Choroid plexus epithelial cell (primary cell): ENCODE data around the gene FANK1.

Experiments used
- DNase-seq: peaks from one replicate; pipeline ENCODE4 v3.0.0-alpha.2; 2010; ENCODE audit warnings: low read depth
- H3K4me3 ChIP-seq: 2 replicates; pipeline ENCODE4 v1.5.1; 2011; ENCODE audit warnings: low read depth, mild to moderate bottlenecking, control low read depth, low read length, moderate library complexity
- TF ChIP-seq, protein P1 (sequence below): conservative IDR thresholded peaks from 2 replicates; pipeline ENCODE4 v1.5.1; 2011; ENCODE audit warnings: low read depth, mild to moderate bottlenecking, control low read depth, inconsistent platforms, low read length, moderate library complexity

FANK1 gene

DNA sequence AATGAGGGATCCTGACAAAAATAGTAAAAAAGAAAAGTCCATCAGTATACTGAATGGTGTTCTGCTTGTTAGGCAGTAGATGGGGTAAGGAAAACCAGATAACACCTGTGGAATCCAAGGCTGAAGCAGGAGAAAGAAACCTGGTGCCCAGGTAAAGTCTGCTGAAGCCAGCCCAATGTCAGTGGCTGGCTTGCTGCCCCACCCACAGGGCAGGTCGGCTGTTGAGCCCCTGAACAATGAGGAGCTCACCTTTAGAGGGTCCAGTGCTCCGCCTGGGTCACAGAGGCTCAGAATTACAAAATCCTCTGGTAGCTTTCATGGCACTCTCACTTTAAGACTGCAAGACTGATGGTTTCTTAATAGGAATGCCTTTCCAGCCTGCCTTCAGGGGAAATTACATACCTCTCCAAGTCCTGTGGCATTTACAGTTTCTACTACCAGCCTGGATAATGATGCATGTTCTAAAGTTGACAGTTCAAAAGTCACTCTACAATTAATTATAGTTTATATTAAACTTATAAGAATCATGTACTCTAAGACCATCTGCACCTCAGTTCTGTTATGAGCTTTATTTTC, 39.1 kb upstream of the FANK1 start:
- TF ChIP-seq, protein P1, sequence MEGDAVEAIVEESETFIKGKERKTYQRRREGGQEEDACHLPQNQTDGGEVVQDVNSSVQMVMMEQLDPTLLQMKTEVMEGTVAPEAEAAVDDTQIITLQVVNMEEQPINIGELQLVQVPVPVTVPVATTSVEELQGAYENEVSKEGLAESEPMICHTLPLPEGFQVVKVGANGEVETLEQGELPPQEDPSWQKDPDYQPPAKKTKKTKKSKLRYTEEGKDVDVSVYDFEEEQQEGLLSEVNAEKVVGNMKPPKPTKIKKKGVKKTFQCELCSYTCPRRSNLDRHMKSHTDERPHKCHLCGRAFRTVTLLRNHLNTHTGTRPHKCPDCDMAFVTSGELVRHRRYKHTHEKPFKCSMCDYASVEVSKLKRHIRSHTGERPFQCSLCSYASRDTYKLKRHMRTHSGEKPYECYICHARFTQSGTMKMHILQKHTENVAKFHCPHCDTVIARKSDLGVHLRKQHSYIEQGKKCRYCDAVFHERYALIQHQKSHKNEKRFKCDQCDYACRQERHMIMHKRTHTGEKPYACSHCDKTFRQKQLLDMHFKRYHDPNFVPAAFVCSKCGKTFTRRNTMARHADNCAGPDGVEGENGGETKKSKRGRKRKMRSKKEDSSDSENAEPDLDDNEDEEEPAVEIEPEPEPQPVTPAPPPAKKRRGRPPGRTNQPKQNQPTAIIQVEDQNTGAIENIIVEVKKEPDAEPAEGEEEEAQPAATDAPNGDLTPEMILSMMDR: no peak
- DNase-seq: no peak
- H3K4me3 ChIP-seq: no peak overlapping the region

DNA sequence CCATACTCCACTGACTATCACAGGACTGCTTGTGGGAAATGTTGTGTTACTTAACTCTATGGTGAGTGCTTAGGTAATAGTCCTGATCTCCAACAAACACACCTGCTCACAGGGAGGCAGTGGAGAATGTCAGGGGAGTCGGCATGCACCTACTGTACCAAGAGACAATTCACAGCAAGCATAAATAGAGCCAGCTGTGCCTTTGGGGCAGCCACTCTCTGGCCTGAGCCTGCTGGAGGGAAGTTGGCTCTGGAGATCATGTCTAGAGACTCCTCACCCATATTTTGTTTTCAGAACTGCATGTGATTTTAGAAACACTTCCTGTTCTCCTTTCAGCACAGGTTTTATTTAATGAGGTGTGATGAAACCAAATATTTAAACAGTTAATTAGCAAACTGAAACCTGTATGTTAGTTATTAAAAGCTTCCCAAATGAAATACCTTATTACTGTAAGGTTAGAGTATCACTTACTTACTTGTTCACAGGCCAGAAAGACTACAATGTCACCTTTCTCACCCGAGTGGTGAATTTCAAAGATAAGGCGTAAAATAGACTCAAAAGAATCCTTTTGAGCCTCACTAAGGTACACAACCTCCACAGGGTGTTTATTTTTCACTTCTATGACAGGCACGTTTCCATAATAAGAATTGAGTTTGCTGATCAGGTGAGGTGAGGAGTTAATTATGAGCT, 37.1 kb upstream of the FANK1 start:
- DNase-seq: no peak
- H3K4me3 ChIP-seq: no peak overlapping the region
- TF ChIP-seq, protein P1: no peak

GRCh38 chr10:125865120-125865519, 31.2 kb upstream of the FANK1 start:
- TF ChIP-seq, protein P1: no peak
- H3K4me3 ChIP-seq: no peak overlapping the region
- DNase-seq: no peak

DNA sequence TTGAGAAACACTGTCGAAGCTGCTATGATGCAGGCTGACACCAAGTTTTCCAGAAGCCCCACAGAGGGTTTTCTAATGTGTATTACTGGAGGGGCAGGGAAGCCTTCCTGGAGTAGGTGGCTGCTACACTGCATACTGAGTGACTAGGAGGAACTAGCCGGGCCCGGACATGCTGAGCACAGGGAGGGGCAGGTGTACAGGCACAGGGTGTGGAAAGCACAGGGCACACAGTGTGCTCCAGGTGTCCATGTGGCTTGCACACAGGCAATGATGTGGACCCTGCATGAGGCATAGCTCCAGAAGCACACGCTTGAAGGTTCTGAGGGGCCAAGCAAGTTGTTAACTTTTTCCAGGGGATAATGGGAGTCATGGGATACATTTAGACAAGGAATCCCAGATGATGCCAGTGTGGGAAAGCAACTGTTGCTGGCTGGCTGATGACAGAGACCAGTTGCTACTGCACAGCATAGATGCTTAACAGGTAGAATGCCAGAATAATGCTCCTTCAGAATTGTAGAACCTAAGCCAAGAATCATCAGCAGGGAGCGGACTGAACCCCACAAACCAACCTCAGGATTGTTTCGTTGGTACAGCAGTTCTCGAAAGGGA, 29.8 kb upstream of the FANK1 start:
- H3K4me3 ChIP-seq: no peak overlapping the region
- TF ChIP-seq, protein P1: no peak
- no peak for DNase-seq

- TF ChIP-seq, protein P1: peak; percentile 81
- DNase-seq: peak; percentile 83
- H3K4me3 ChIP-seq: no peak overlapping the region
Observed at GRCh38 chr10:125868372-125868975, 27.9 kb upstream of the FANK1 start.

GRCh38 chr10:125871338-125871737, 25.0 kb upstream of the FANK1 start:
- no peak overlapping the region for H3K4me3 ChIP-seq
- TF ChIP-seq, protein P1: no peak
- peak; percentile 46 for DNase-seq
